GM18868 (cell line): ENCODE data around the gene ATP2C1.
"Not testable (repeated sequence)": the region's sequence is repeated elsewhere in the genome, so short reads cannot be mapped to it uniquely, and the experiment has no call there.

Source experiments
- ATAC-seq: cut with Tn5 transposase; IDR thresholded peaks from one replicate; pipeline ENCODE4 v1.9.1; 2021; ENCODE audit warnings: mild to moderate bottlenecking, moderate library complexity; ENCODE audit not compliant: unreplicated experiment

Gene ATP2C1

GRCh38 chr3:130893376-130894129, at the start of gene ATP2C1:
ATP2C1 (plus strand) TSS chr3:130894084; CDS start chr3:130894770, 686 bp downstream.
- ATAC-seq, result peak; percentile 92

GRCh38 chr3:130844462-130844861, 49.4 kb upstream of the ATP2C1 start:
- no peak for ATAC-seq

GRCh38 chr3:130846181-130846580, 47.7 kb upstream of the ATP2C1 start:
- ATAC-seq, result no peak

GRCh38 chr3:130849091-130849552, 44.8 kb upstream of the ATP2C1 start:
- ATAC-seq, result peak; percentile 26

GRCh38 chr3:130850044-130850797, 43.7 kb upstream of the ATP2C1 start:
- ATAC-seq, result peak; percentile 74

- no peak for ATAC-seq
Measured at GRCh38 chr3:130850843-130851242, 43.0 kb upstream of the ATP2C1 start.

- ATAC-seq, result no peak
Measured at GRCh38 chr3:130851277-130851676, 42.6 kb upstream of the ATP2C1 start.

GRCh38 chr3:130853581-130853980, 40.3 kb upstream of the ATP2C1 start:
- ATAC-seq, result no peak

GRCh38 chr3:130854208-130854864, 39.5 kb upstream of the ATP2C1 start:
- peak; percentile 37 for ATAC-seq

GRCh38 chr3:130857336-130858026, 36.4 kb upstream of the ATP2C1 start:
- no peak for ATAC-seq

GRCh38 chr3:130862130-130862529, 31.8 kb upstream of the ATP2C1 start:
- ATAC-seq, result not testable (repeated sequence)

- ATAC-seq, result no peak
Measured at GRCh38 chr3:130865489-130865888, 28.4 kb upstream of the ATP2C1 start.

GRCh38 chr3:130866327-130866726, 27.6 kb upstream of the ATP2C1 start:
- ATAC-seq, result no peak

GRCh38 chr3:130870423-130870822, 23.5 kb upstream of the ATP2C1 start:
- no peak for ATAC-seq

- ATAC-seq, result no peak
Measured at GRCh38 chr3:130876594-130876993, 17.3 kb upstream of the ATP2C1 start.

GRCh38 chr3:130878464-130878863, 15.4 kb upstream of the ATP2C1 start:
- ATAC-seq, result no peak

GRCh38 chr3:130889416-130889946, 4.4 kb upstream of the ATP2C1 start:
- ATAC-seq, result no peak

- ATAC-seq, result peak; percentile 37
Measured at GRCh38 chr3:130892759-130893375, 1.0 kb upstream of the ATP2C1 start.

- ATAC-seq, result peak; percentile 20
Measured at GRCh38 chr3:130894130-130894985, 474 bp downstream of the ATP2C1 start.

GRCh38 chr3:130894986-130895280, 1.0 kb downstream of the ATP2C1 start:
- ATAC-seq, result no peak
